Measurements from ENCODE around the gene IGFL1.
"Not testable (repeated sequence)": the region's sequence is repeated elsewhere in the genome, so short reads cannot be mapped to it uniquely, and the experiment has no call there.

- not testable (repeated sequence) for TF ChIP-seq CTCF (IDR thresholded peaks at IDR 0.05; ENCODE audit: insufficient read depth, low read length, poor library complexity, severe bottlenecking); EZH2phosphoT487 (conservative IDR thresholded peaks at IDR 0.05; ENCODE audit: low read length)
These were observed 36.9 kb upstream of the IGFL1 start for GRCh38 chr19:46192626-46192991.

All from SU-DHL-6 (cell line).